Transverse colon (tissue), 4 donors: ENCODE data around the gene PGGHG. TPM values are rescaled to one million over a fixed set of nuclear protein-coding genes. Genes with fewer than 3 reads are reported as not detected.

Source experiments
- DNase-seq: peaks from one replicate; pipeline ENCODE4 v3.0.0-alpha.2; 2019
- H3K27ac ChIP-seq, 4 donors: fragments of 200-600 bp; sonication (generic); 2 replicates each; pipeline ENCODE4 v1.5.1; 2016 to 2018; ENCODE audit warnings: inconsistent platforms in 4 of 4
- H3K27me3 ChIP-seq: fragments of 200-600 bp; sonication (generic); 2 replicates; pipeline ENCODE4 v1.5.1; 2017; ENCODE audit warnings: inconsistent platforms
- H3K36me3 ChIP-seq, 4 donors: fragments of 200-600 bp; sonication (generic); 2 replicates each; pipeline ENCODE4 v1.5.1; 2017 to 2019; ENCODE audit warnings: inconsistent platforms in 4 of 4
- H3K4me1 ChIP-seq, 4 donors: fragments of 200-600 bp; sonication (generic); 2 replicates each; pipeline ENCODE4 v1.5.1; 2017 to 2020; ENCODE audit warnings: inconsistent platforms in 4 of 4
- H3K4me3 ChIP-seq, 4 donors: fragments of 200-600 bp; sonication (generic); 1 replicate in 1 of 4; 2 replicates in 3 of 4; pipeline versions ENCODE4 v1.5.1 to v1.6.1; 2017 to 2019; ENCODE audit warnings: inconsistent platforms in 4 of 4
- H3K9me3 ChIP-seq, 2 donors: fragments of 200-600 bp; sonication (generic); 2 replicates each; pipeline ENCODE4 v1.5.1; 2017 to 2019; ENCODE audit warnings: inconsistent platforms in 2 of 2
- EP300 ChIP-seq: sonication (generic); formaldehyde crosslinking; IDR thresholded peaks from one replicate; pipeline ENCODE4 v1.6.1; 2017; ENCODE audit warnings: antibody characterized with exemption, low read depth
- POLR2A ChIP-seq: fragments of 450-650 bp; IDR thresholded peaks from one replicate; pipeline ENCODE4 v1.6.1; 2016; ENCODE audit warnings: antibody characterized with exemption, mild to moderate bottlenecking, moderate library complexity
- POLR2AphosphoS5 ChIP-seq, 3 donors: sonication (generic); formaldehyde crosslinking; IDR thresholded peaks; one replicate each; pipeline ENCODE4 v1.6.1; 2016; ENCODE audit warnings: antibody characterized with exemption in 3 of 3
- WGBS, 2 donors: methylation state at CpG; one replicate each; pipeline ENCODE4 v1.1.5; 2018; ENCODE audit warnings: low coverage in 1 of 2; 5-methylcytosine and 5-hydroxymethylcytosine counted together
- in situ Hi-C, 4 donors: fragments of 200-750 bp; cut with MboI; loops; one replicate each; pipeline versions ENCODE4 v1.15.0 to v1.15.1; 2017; ENCODE audit warnings: low sequenced_read_pairs in 3 of 4, low pct_ligation_motif_present in 1 of 4, low pct_unique_long_range_greater_than_20kb in 1 of 4
- intact Hi-C: fragments of 100-400 bp; cut with DNase I; formaldehyde crosslinking; loops from one replicate; pipeline ENCODE4 v1.15.1; 2023; ENCODE audit warnings: low total_unique reads
- small RNA-seq, 4 donors: library from RNA; depleted of rRNA; stranded (forward); fragments of <200 nt; gene quantifications; one replicate each; pipeline ENCODE3, GENCODE V24; 2016
- total RNA-seq, 4 donors: library from RNA; depleted of rRNA; stranded (reverse); fragments of >200 nt; gene quantifications; one replicate each; pipeline ENCODE4 v1.1.0, GENCODE V29; 2016
- TF ChIP-seq, protein P1 (sequence below), 5 experiments: fragments of 200-600 bp in 3 of 5; fragments of 450-650 bp in 2 of 5; sonication (generic) in 3 of 5; IDR thresholded peaks; 1 replicate in 2 of 5; 2 replicates in 3 of 5; pipeline ENCODE4 v1.5.1; 2016 to 2017; ENCODE audit warnings: antibody characterized with exemption in 5 of 5, inconsistent platforms in 3 of 5, mild to moderate bottlenecking in 2 of 5, moderate library complexity in 1 of 5

Gene PGGHG
- total RNA-seq, 4 donors from 2014 or later = 15.4 to 117 (median 30.8) TPM

DNA sequence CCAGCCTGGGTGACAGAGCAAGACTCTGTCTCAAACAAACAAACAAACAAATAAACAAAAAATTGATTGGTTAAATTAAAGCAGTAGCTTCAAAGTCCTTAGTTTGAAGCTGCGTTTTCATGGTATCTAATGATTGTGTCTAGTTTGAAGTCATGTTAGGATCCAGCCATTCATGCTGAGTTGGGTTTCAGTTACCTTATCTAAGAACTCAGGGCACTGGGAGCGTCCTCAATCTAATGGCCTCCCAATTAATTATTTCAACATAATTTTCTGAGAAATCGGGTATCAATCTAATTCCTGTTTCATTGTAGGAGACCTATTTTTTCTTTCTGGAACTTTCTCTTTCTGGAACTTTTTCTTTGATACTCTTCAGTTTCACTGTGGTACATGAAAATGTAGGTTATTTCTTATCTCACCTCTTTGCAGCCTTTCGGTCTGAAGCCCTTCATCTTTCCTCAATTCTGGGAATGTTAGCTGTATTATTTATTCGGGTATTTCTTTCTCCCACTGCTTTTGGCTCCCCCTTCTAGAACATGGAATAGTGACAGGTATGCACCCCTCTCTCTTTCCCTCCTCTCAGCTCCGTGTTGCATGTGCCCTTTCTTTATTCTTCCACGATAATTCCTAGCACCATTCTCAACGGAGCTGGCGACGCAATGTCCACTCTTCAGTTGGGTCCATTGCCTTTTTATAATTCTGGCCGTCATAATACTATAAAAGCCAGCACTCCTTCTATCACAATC is 56.1 kb downstream of the PGGHG start:
- no peaks in the 10 kb centered on the region for H3K9me3 ChIP-seq
- intact Hi-C loops = no loop called here
- H3K36me3 ChIP-seq = no peaks in the 10 kb centered on the region
- TF ChIP-seq EP300 (no peak), POLR2AphosphoS5 (IDR thresholded peaks at IDR 0.05) (no peak), POLR2A (no peak)
- TF ChIP-seq, protein P1, sequence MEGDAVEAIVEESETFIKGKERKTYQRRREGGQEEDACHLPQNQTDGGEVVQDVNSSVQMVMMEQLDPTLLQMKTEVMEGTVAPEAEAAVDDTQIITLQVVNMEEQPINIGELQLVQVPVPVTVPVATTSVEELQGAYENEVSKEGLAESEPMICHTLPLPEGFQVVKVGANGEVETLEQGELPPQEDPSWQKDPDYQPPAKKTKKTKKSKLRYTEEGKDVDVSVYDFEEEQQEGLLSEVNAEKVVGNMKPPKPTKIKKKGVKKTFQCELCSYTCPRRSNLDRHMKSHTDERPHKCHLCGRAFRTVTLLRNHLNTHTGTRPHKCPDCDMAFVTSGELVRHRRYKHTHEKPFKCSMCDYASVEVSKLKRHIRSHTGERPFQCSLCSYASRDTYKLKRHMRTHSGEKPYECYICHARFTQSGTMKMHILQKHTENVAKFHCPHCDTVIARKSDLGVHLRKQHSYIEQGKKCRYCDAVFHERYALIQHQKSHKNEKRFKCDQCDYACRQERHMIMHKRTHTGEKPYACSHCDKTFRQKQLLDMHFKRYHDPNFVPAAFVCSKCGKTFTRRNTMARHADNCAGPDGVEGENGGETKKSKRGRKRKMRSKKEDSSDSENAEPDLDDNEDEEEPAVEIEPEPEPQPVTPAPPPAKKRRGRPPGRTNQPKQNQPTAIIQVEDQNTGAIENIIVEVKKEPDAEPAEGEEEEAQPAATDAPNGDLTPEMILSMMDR (IDR thresholded peaks at IDR 0.05) = no peak
- H3K27me3 ChIP-seq = no peaks in the 10 kb centered on the region
- WGBS, 2 donors = 87% methylated on average over 11 of the region's 11 CpGs
- no peak overlapping the region for H3K4me3 ChIP-seq
- in situ Hi-C loops = no loop called here
- no peak for DNase-seq
- no peak overlapping the region for H3K27ac ChIP-seq
- H3K4me1 ChIP-seq = no peaks in the 10 kb centered on the region

Small RNAs within 50 kb of the gene (small RNA-seq; reads per million reads assigned to genes)
- 0 reads per million in 4 donors for gene AC136475.6

Other genes with a start within 250 kb of the PGGHG start
- not detected for gene SCGB1C1, start 96.0 kb upstream of the PGGHG start, total RNA-seq
- gene BET1L, start 81.7 kb upstream of the PGGHG start, total RNA-seq = 100 to 1,000 TPM in 1 of 4 donors, 10 to 100 TPM in 3; 31.8 to 111 (median 36.6) TPM
- gene RIC8A, start 81.4 kb upstream of the PGGHG start, total RNA-seq = 100 to 1,000 TPM in 2 of 4 donors, 10 to 100 TPM in 2; 59.2 to 145 (median 93.8) TPM
- gene SIRT3, start 52.8 kb upstream of the PGGHG start, total RNA-seq = 10 to 100 TPM in 3 of 4 donors, 1 to 10 TPM in 1; 7.2 to 27.9 (median 20.6) TPM
- gene PSMD13, start 52.1 kb upstream of the PGGHG start, total RNA-seq = 10 to 100 TPM; 23.2 to 96.5 (median 52.2) TPM
- gene NLRP6, start 10.7 kb upstream of the PGGHG start, total RNA-seq = 1 to 10 TPM in 2 of 4 donors, not detected in 2; 1.8 to 2.1 TPM
- gene IFITM5, start 10.4 kb downstream of the PGGHG start, total RNA-seq = not detected
- 10 to 100 TPM; 19.1 to 78.6 (median 49.8) TPM for gene IFITM2, start 18.7 kb downstream of the PGGHG start, total RNA-seq
- 100 to 1,000 TPM in 1 of 4 donors, 10 to 100 TPM in 3; 19.9 to 109 (median 60.5) TPM for gene IFITM1, start 24.9 kb downstream of the PGGHG start, total RNA-seq
- gene IFITM3, start 31.7 kb downstream of the PGGHG start, total RNA-seq = 100 to 1,000 TPM in 3 of 4 donors, 10 to 100 TPM in 1; 88.2 to 139 (median 123) TPM
- 1 to 10 TPM in 2 of 4 donors, under 1 TPM in 1, not detected in 1; 0.82 to 3.0 (median 1.3) TPM for gene B4GALNT4, start 80.4 kb downstream of the PGGHG start, total RNA-seq
- gene PKP3, start 105.1 kb downstream of the PGGHG start, total RNA-seq = 100 to 1,000 TPM; 159 to 359 (median 200) TPM
- 100 to 1,000 TPM; 107 to 344 (median 148) TPM for gene SIGIRR, start 125.9 kb downstream of the PGGHG start, total RNA-seq
- gene ANO9, start 152.9 kb downstream of the PGGHG start, total RNA-seq = 100 to 1,000 TPM; 117 to 490 (median 296) TPM
- gene PTDSS2, start 161.2 kb downstream of the PGGHG start, total RNA-seq = 100 to 1,000 TPM in 2 of 4 donors, 10 to 100 TPM in 2; 28.5 to 264 (median 76.0) TPM
- 100 to 1,000 TPM; 151 to 309 (median 198) TPM for gene RNH1, start 218.1 kb downstream of the PGGHG start, total RNA-seq
- 10 to 100 TPM; 31.0 to 57.1 (median 33.9) TPM for gene HRAS, start 246.4 kb downstream of the PGGHG start, total RNA-seq
- 1 to 10 TPM; 2.3 to 8.4 (median 3.1) TPM for gene LRRC56, start 248.4 kb downstream of the PGGHG start, total RNA-seq